Panc1 (cell line): ENCODE results near the gene TIMM22.

Experiments
- CTCF ChIP-seq: fragments of 450-650 bp; IDR thresholded peaks from 2 replicates; pipeline ENCODE4 v1.5.1; 2017; ENCODE audit warnings: mild to moderate bottlenecking
- POLR2AphosphoS5 ChIP-seq: IDR thresholded peaks from 2 replicates; pipeline ENCODE4 v1.6.1; 2012; ENCODE audit warnings: mild to moderate bottlenecking, low read depth, low read length, moderate library complexity
- REST ChIP-seq, 2 experiments: IDR thresholded peaks; 2 replicates each; pipeline ENCODE4 v1.6.1; 2011 to 2012; ENCODE audit warnings: low read depth in 2 of 2, control low read depth in 1 of 2, low read length in 1 of 2, mild to moderate bottlenecking in 1 of 2, moderate library complexity in 1 of 2; ENCODE audit not compliant: insufficient read depth in 1 of 2
- SIN3A ChIP-seq: IDR thresholded peaks from 2 replicates; pipeline ENCODE4 v1.6.1; 2012; ENCODE audit warnings: low read depth, mild to moderate bottlenecking, low read length, moderate library complexity, borderline replicate concordance; ENCODE audit not compliant: insufficient read depth

GRCh38 chr17:949623-950303, 47.2 kb upstream of the TIMM22 start:
- TF ChIP-seq POLR2AphosphoS5 (no peak), CTCF (no peak), SIN3A (no peak), REST (IDR thresholded peaks at IDR 0.05; ENCODE audit: insufficient read depth in 1 of 2, low read depth in 2 of 2, low read length in 1 of 2) (no peak)
